Activated effector memory CD4-positive, alpha-beta T cell treated with Interleukin-2 at 50 U/mL for 16 hours (primary cell): Measurements from ENCODE around the gene SKI.

Experiments used
- DNase-seq: peaks from one replicate; pipeline ENCODE4 v3.0.0-alpha.2; 2020

SKI gene

GRCh38 chr1:2267051-2267830 lies 39.1 kb downstream of the SKI start:
- no peak for DNase-seq

- no peak for DNase-seq
These were observed 39.7 kb downstream of the SKI start for GRCh38 chr1:2267862-2268261.

GRCh38 chr1:2268285-2269056 lies 40.4 kb downstream of the SKI start:
- no peak for DNase-seq

- DNase-seq, result no peak
These were observed 41.2 kb downstream of the SKI start for GRCh38 chr1:2269193-2269921.

GRCh38 chr1:2269922-2270259 lies 41.8 kb downstream of the SKI start:
- no peak for DNase-seq

GRCh38 chr1:2270260-2271100 lies 42.4 kb downstream of the SKI start:
- no peak for DNase-seq

GRCh38 chr1:2271211-2271721 lies 43.1 kb downstream of the SKI start:
- DNase-seq, result no peak

GRCh38 chr1:2271841-2272655 lies 43.9 kb downstream of the SKI start:
- DNase-seq, result no peak

GRCh38 chr1:2272686-2273400 lies 44.7 kb downstream of the SKI start:
- no peak for DNase-seq

- no peak for DNase-seq
These were observed 45.4 kb downstream of the SKI start for GRCh38 chr1:2273401-2274090.

- DNase-seq, result no peak
These were observed 46.3 kb downstream of the SKI start for GRCh38 chr1:2274231-2274928.

- no peak for DNase-seq
These were observed 46.9 kb downstream of the SKI start for GRCh38 chr1:2274929-2275475.

GRCh38 chr1:2275796-2276536 lies 47.8 kb downstream of the SKI start:
- no peak for DNase-seq

GRCh38 chr1:2276803-2277580 lies 48.9 kb downstream of the SKI start:
- no peak for DNase-seq

- no peak for DNase-seq
These were observed 49.8 kb downstream of the SKI start for GRCh38 chr1:2277741-2278488.

- DNase-seq, result no peak
These were observed 50.6 kb downstream of the SKI start for GRCh38 chr1:2278591-2279209.

- DNase-seq, result no peak
These were observed 51.1 kb downstream of the SKI start for GRCh38 chr1:2279210-2279639.
